Hepatocyte (in vitro differentiated cells): ENCODE data around the gene MFAP2. TPM values are rescaled to one million over a fixed set of nuclear protein-coding genes. Genes with fewer than 3 reads are reported as not detected.
A peak's percentile ranks its signal among the peaks of the same experiment; 100 is the strongest.

Source experiments
- DNase-seq: peaks from one replicate; pipeline ENCODE4 v3.0.0-alpha.2; 2016; ENCODE audit warnings: low spot score
- H2AFZ ChIP-seq: fragments of 200-600 bp; sonication (generic); 2 replicates; pipeline ENCODE4 v1.6.0; 2016; ENCODE audit warnings: antibody characterized with exemption, mild to moderate bottlenecking
- H3K27ac ChIP-seq: fragments of 200-600 bp; sonication (generic); 2 replicates; pipeline ENCODE4 v1.5.1; 2016; ENCODE audit warnings: mild to moderate bottlenecking
- H3K27me3 ChIP-seq: fragments of 200-600 bp; sonication (generic); 2 replicates; pipeline ENCODE4 v1.6.1; 2016
- H3K36me3 ChIP-seq: fragments of 200-600 bp; sonication (generic); replicated peaks from 2 replicates; pipeline ENCODE4 v1.5.1; 2016; ENCODE audit warnings: low read depth; ENCODE audit not compliant: insufficient read depth
- H3K4me1 ChIP-seq: fragments of 200-600 bp; sonication (generic); 2 replicates; pipeline ENCODE4 v1.5.1; 2016; ENCODE audit warnings: mild to moderate bottlenecking, moderate library complexity; ENCODE audit not compliant: insufficient read depth
- H3K4me2 ChIP-seq: fragments of 200-600 bp; sonication (generic); 2 replicates; pipeline ENCODE4 v1.6.0; 2016
- H3K4me3 ChIP-seq: fragments of 200-600 bp; sonication (generic); 2 replicates; pipeline ENCODE4 v1.5.1; 2016; ENCODE audit warnings: mild to moderate bottlenecking
- H3K79me2 ChIP-seq: fragments of 200-600 bp; sonication (generic); 2 replicates; pipeline ENCODE4 v1.6.0; 2017; ENCODE audit warnings: mild to moderate bottlenecking
- H3K9me2 ChIP-seq: fragments of 200-600 bp; sonication (generic); replicated peaks from 2 replicates; pipeline ENCODE4 v1.6.0; 2017; ENCODE audit warnings: mild to moderate bottlenecking; ENCODE audit not compliant: insufficient read depth
- H3K9me3 ChIP-seq: fragments of 200-600 bp; sonication (generic); 2 replicates; pipeline ENCODE4 v1.5.1; 2016; ENCODE audit warnings: low read depth, mild to moderate bottlenecking
- H4K20me1 ChIP-seq: fragments of 200-600 bp; sonication (generic); 2 replicates; pipeline ENCODE4 v1.6.0; 2016; ENCODE audit warnings: mild to moderate bottlenecking; ENCODE audit not compliant: insufficient read depth, poor library complexity, severe bottlenecking
- EZH2 ChIP-seq: fragments of 200-600 bp; sonication (generic); IDR thresholded peaks from 2 replicates; pipeline ENCODE4 v1.6.1; 2016; ENCODE audit warnings: antibody characterized with exemption, mild to moderate bottlenecking, borderline replicate concordance
- EZH2phosphoT487 ChIP-seq: fragments of 200-600 bp; sonication (generic); IDR thresholded peaks from one replicate; pipeline ENCODE4 v1.6.1; 2018; ENCODE audit warnings: antibody characterized with exemption, mild to moderate bottlenecking, low read depth, moderate library complexity; ENCODE audit not compliant: unreplicated experiment, severe bottlenecking
- WGBS: methylation state at CpG from one replicate; pipeline ENCODE4 v1.1.6; 2016; ENCODE audit warnings: low lambda C conversion rate; ENCODE audit errors: missing lambda C conversion rate; 5-methylcytosine and 5-hydroxymethylcytosine counted together
- polyA plus RNA-seq: library from polyadenylated mRNA; unstranded; fragments of >200 nt; fragmentation: Nextera tagmentation; extraction: Ambion mirVana; gene quantifications from 2 replicates; pipeline ENCODE4 v1.2.1, GENCODE V29; 2016
- total RNA-seq: library from RNA; depleted of rRNA; stranded (reverse); fragments of >200 nt; gene quantifications from 2 replicates; pipeline ENCODE4 v1.2.3, GENCODE V29; 2014
- TF ChIP-seq, protein P1 (sequence below): fragments of 200-600 bp; sonication (generic); IDR thresholded peaks from 2 replicates; pipeline ENCODE4 v1.5.1; 2016; ENCODE audit warnings: antibody characterized with exemption, mild to moderate bottlenecking; ENCODE audit not compliant: poor library complexity

Gene MFAP2
- total and polyA plus RNA-seq, 2 experiments from 2014 or later: 172 to 551 TPM

DNA sequence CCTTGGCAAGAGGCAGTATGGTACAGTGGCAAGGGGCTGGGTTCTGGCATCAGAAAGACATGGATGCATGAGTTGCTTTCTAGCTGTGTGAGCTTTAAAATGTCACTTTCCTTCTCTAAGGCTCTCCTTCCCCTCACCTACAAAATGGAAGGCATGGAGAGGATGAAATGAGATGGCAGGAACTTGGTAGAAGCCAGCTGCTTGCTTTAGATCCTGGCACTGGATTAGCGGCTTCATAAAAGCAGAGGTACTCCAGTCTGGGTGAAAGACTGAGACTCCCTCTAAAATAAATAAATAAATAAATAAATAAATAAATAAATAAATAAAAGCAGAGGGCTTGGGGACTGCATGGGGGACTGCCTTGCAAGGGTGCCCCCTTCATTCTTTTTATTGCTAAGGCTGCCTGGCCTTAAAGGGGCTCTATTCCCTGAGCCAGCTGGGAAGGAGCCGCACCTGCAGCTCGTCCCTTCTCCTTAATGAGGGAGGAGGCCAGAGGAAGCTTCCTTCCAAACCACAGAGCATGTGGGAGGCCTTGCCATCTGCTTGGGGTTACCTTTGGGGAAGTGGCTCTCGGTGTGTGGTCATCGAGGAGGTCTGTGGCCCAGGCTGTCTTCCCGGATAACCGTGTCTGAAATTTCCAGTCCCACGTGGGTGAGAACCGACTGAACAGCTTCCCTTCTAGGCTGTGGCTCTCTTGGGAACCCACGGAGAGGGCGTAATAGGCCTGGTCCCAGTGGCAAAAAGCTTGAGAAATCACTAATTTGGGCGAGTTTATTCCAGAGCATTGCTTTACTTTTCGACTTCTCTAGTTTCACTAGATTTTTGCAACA lies 33.3 kb upstream of the MFAP2 start:
- peaks cover 16% of the 10 kb centered on the region for H3K4me1 ChIP-seq
- H3K4me2 ChIP-seq: no peak overlapping the region
- H3K9me2 ChIP-seq: no peaks in the 10 kb centered on the region
- H2AFZ ChIP-seq: no peak overlapping the region
- 86% methylated on average over 13 of the region's 13 CpGs for WGBS
- no peaks in the 10 kb centered on the region for H3K9me3 ChIP-seq
- peaks cover 8% of the 10 kb centered on the region for H3K79me2 ChIP-seq
- DNase-seq: no peak
- no peak overlapping the region for H3K4me3 ChIP-seq
- no peaks in the 10 kb centered on the region for H4K20me1 ChIP-seq
- no peaks in the 10 kb centered on the region for H3K27me3 ChIP-seq
- H3K36me3 ChIP-seq: no peaks in the 10 kb centered on the region
- no peak overlapping the region for H3K27ac ChIP-seq
- TF ChIP-seq EZH2phosphoT487: no peak
- TF ChIP-seq, protein P1, sequence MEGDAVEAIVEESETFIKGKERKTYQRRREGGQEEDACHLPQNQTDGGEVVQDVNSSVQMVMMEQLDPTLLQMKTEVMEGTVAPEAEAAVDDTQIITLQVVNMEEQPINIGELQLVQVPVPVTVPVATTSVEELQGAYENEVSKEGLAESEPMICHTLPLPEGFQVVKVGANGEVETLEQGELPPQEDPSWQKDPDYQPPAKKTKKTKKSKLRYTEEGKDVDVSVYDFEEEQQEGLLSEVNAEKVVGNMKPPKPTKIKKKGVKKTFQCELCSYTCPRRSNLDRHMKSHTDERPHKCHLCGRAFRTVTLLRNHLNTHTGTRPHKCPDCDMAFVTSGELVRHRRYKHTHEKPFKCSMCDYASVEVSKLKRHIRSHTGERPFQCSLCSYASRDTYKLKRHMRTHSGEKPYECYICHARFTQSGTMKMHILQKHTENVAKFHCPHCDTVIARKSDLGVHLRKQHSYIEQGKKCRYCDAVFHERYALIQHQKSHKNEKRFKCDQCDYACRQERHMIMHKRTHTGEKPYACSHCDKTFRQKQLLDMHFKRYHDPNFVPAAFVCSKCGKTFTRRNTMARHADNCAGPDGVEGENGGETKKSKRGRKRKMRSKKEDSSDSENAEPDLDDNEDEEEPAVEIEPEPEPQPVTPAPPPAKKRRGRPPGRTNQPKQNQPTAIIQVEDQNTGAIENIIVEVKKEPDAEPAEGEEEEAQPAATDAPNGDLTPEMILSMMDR: no peak
- no peak for TF ChIP-seq EZH2

GRCh38 chr1:17012775-17013490 lies 32.5 kb upstream of the MFAP2 start:
- no peaks in the 10 kb centered on the region for H3K9me3 ChIP-seq
- H3K36me3 ChIP-seq: no peaks in the 10 kb centered on the region
- TF ChIP-seq, protein P1: no peak
- no peak for TF ChIP-seq EZH2phosphoT487
- no peaks in the 10 kb centered on the region for H4K20me1 ChIP-seq
- H2AFZ ChIP-seq: no peak overlapping the region
- peaks cover 16% of the 10 kb centered on the region for H3K4me1 ChIP-seq
- H3K79me2 ChIP-seq: peaks cover 8% of the 10 kb centered on the region
- DNase-seq: no peak
- no peaks in the 10 kb centered on the region for H3K9me2 ChIP-seq
- H3K27ac ChIP-seq: no peak overlapping the region
- WGBS: 79% methylated on average over 9 of the region's 9 CpGs
- no peaks in the 10 kb centered on the region for H3K27me3 ChIP-seq
- no peak overlapping the region for H3K4me3 ChIP-seq
- no peak overlapping the region for H3K4me2 ChIP-seq

- no peaks in the 10 kb centered on the region for H3K27me3 ChIP-seq
- WGBS: 2% methylated on average over 54 of the region's 94 CpGs
- H4K20me1 ChIP-seq: no peaks in the 10 kb centered on the region
- no peaks in the 10 kb centered on the region for H3K36me3 ChIP-seq
- peaks cover 16% of the 10 kb centered on the region for H3K4me1 ChIP-seq
- H3K4me2 ChIP-seq: peak within 1 kb of the TSS; percentile 89
- H3K27ac ChIP-seq: no peak within 1 kb of the TSS
- peak; percentile 95 for DNase-seq
- H2AFZ ChIP-seq: peak within 1 kb of the TSS; percentile 78
- H3K4me3 ChIP-seq: peak within 1 kb of the TSS; percentile 99
- TF ChIP-seq EZH2phosphoT487 (no peak), EZH2 (no peak)
- TF ChIP-seq, protein P1: no peak
- no peaks in the 10 kb centered on the region for H3K9me3 ChIP-seq
- H3K9me2 ChIP-seq: no peaks in the 10 kb centered on the region
- peaks cover 8% of the 10 kb centered on the region for H3K79me2 ChIP-seq
Observed at GRCh38 chr1:17011439-17012307, 31.3 kb upstream of the MFAP2 start, which contains the start of gene ATP13A2. Gene ATP13A2, minus strand, starts transcription at chr1:17011928. Its CDS starts 190 bp downstream, at chr1:17011738.
